ENCODE results near the gene APPL2. TPM values are rescaled to one million over a fixed set of nuclear protein-coding genes. Genes with fewer than 3 reads are reported as not detected.

APPL2 gene
- total RNA-seq, 1 donor, result 67.0 TPM

GRCh38 chr12:105158876-105159275 is 77.1 kb downstream of the APPL2 start:
- Histone ChIP-seq H3K27me3 (ENCODE audit: insufficient read depth, low read length) (no peaks in the 10 kb centered on the region), H4K20me1 (ENCODE audit: insufficient read depth, low read length) (no peaks in the 10 kb centered on the region), H3K27ac (ENCODE audit: low read depth, low read length) (no peak overlapping the region), H3K36me3 (ENCODE audit: insufficient read depth, low read length) (peaks cover 60% of the 10 kb centered on the region), H3K79me2 (ENCODE audit: insufficient read depth, low read length) (peaks cover 2% of the 10 kb centered on the region), H2AFZ (ENCODE audit: low read length) (no peak overlapping the region), H3K4me1 (ENCODE audit: insufficient read depth, low read length) (no peaks in the 10 kb centered on the region), H3K9me3 (ENCODE audit: low read depth, low read length) (no peaks in the 10 kb centered on the region), H3K4me3 (ENCODE audit: insufficient read depth, low read length) (no peak overlapping the region), H3K4me2 (ENCODE audit: insufficient read depth, low read length) (no peak overlapping the region)
- no peak for DNase-seq (ENCODE audit: insufficient read length, low spot score, missing footprints)
- TF ChIP-seq, protein P1, sequence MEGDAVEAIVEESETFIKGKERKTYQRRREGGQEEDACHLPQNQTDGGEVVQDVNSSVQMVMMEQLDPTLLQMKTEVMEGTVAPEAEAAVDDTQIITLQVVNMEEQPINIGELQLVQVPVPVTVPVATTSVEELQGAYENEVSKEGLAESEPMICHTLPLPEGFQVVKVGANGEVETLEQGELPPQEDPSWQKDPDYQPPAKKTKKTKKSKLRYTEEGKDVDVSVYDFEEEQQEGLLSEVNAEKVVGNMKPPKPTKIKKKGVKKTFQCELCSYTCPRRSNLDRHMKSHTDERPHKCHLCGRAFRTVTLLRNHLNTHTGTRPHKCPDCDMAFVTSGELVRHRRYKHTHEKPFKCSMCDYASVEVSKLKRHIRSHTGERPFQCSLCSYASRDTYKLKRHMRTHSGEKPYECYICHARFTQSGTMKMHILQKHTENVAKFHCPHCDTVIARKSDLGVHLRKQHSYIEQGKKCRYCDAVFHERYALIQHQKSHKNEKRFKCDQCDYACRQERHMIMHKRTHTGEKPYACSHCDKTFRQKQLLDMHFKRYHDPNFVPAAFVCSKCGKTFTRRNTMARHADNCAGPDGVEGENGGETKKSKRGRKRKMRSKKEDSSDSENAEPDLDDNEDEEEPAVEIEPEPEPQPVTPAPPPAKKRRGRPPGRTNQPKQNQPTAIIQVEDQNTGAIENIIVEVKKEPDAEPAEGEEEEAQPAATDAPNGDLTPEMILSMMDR (IDR thresholded peaks at IDR 0.05; ENCODE audit: extremely low read depth, low read depth, low read length), result no peak

DNA sequence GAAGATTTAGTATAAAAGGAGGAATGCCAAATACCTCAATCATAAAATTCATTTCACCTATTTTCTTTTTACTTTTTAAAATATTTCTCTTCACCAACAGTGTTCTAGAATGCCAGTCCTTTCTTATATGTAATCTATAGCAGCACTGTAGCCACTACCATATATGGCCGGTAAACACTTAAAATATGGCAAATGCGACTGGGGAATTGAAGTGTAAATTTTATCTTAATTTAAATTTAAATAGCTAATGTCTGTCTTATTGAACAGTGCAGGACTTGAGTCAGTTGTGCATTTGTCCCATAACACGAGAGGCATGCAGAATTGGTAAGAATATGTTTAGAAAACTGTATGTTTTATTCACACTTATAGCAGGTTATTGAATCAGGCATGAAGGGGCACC is 78.4 kb downstream of the APPL2 start:
- Histone ChIP-seq H3K36me3 (ENCODE audit: insufficient read depth, low read length) (peaks cover 61% of the 10 kb centered on the region), H3K4me1 (ENCODE audit: insufficient read depth, low read length) (no peaks in the 10 kb centered on the region), H3K4me2 (ENCODE audit: insufficient read depth, low read length) (no peak overlapping the region), H2AFZ (ENCODE audit: low read length) (no peak overlapping the region), H3K27ac (ENCODE audit: low read depth, low read length) (no peak overlapping the region), H3K79me2 (ENCODE audit: insufficient read depth, low read length) (peaks cover 2% of the 10 kb centered on the region), H3K4me3 (ENCODE audit: insufficient read depth, low read length) (no peak overlapping the region), H3K9me3 (ENCODE audit: low read depth, low read length) (no peaks in the 10 kb centered on the region), H4K20me1 (ENCODE audit: insufficient read depth, low read length) (no peaks in the 10 kb centered on the region), H3K27me3 (ENCODE audit: insufficient read depth, low read length) (no peaks in the 10 kb centered on the region)
- TF ChIP-seq, protein P1 (IDR thresholded peaks at IDR 0.05; ENCODE audit: extremely low read depth, low read depth, low read length), result no peak
- no peak for DNase-seq (ENCODE audit: insufficient read length, low spot score, missing footprints)

DNA sequence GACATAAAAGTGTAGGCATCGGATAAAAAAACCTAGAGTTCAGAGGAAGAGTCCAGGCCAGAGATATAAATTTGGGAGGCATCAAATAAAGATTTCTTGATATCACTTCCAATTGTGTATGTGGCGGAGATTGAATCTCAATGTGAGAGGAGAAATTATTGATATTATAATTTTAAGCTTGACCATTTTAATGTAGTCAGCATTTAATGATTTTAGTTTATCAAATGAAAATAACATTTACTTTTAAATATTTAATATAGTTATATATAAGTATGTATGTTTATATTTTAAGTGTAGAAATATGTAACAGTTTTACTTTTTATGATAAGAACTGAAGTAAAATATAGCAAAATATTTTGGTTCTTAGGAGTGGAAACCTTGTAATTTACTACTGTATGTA is 79.7 kb downstream of the APPL2 start:
- no peaks in the 10 kb centered on the region for H3K4me1 ChIP-seq (ENCODE audit: insufficient read depth, low read length)
- no peak overlapping the region for H2AFZ ChIP-seq (ENCODE audit: low read length)
- peaks cover 60% of the 10 kb centered on the region for H3K36me3 ChIP-seq (ENCODE audit: insufficient read depth, low read length)
- H3K4me3 ChIP-seq (ENCODE audit: insufficient read depth, low read length), result no peak overlapping the region
- peaks cover 2% of the 10 kb centered on the region for H3K79me2 ChIP-seq (ENCODE audit: insufficient read depth, low read length)
- TF ChIP-seq, protein P1 (IDR thresholded peaks at IDR 0.05; ENCODE audit: extremely low read depth, low read depth, low read length), result no peak
- H3K4me2 ChIP-seq (ENCODE audit: insufficient read depth, low read length), result no peak overlapping the region
- H3K9me3 ChIP-seq (ENCODE audit: low read depth, low read length), result no peaks in the 10 kb centered on the region
- H4K20me1 ChIP-seq (ENCODE audit: insufficient read depth, low read length), result no peaks in the 10 kb centered on the region
- DNase-seq (ENCODE audit: insufficient read length, low spot score, missing footprints), result no peak
- no peaks in the 10 kb centered on the region for H3K27me3 ChIP-seq (ENCODE audit: insufficient read depth, low read length)
- no peak overlapping the region for H3K27ac ChIP-seq (ENCODE audit: low read depth, low read length)

DNA sequence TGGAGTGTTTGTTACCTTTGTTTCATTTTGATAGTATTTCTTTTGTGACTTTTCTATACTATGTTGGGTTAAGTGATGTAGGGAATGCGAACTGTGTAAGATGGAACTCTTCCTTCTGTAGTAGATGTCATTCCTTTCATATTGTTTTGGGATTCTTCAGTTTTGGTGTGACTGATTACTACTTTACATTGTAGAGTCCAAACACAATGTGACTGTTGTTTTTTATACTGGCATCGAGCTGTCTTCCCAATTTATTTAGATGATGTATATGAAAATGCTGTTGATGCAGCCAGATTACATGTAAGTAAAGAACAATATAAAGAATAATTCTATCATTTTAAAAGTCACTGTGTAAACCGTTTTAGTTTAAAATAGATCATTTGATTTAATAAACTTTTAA is 93.7 kb downstream of the APPL2 start:
- H3K27me3 ChIP-seq (ENCODE audit: insufficient read depth, low read length), result no peaks in the 10 kb centered on the region

More for the DNA sequence above, 93.7 kb downstream of the APPL2 start:
- TF ChIP-seq, protein P1 (IDR thresholded peaks at IDR 0.05; ENCODE audit: extremely low read depth, low read depth, low read length), result no peak
- no peaks in the 10 kb centered on the region for H3K4me1 ChIP-seq (ENCODE audit: insufficient read depth, low read length)
- peaks cover 53% of the 10 kb centered on the region for H3K36me3 ChIP-seq (ENCODE audit: insufficient read depth, low read length)
- H3K9me3 ChIP-seq (ENCODE audit: low read depth, low read length), result no peaks in the 10 kb centered on the region
- H2AFZ ChIP-seq (ENCODE audit: low read length), result no peak overlapping the region
- peaks cover 12% of the 10 kb centered on the region for H3K79me2 ChIP-seq (ENCODE audit: insufficient read depth, low read length)
- DNase-seq (ENCODE audit: insufficient read length, low spot score, missing footprints), result no peak
- H4K20me1 ChIP-seq (ENCODE audit: insufficient read depth, low read length), result no peaks in the 10 kb centered on the region
- no peak overlapping the region for H3K4me3 ChIP-seq (ENCODE audit: insufficient read depth, low read length)
- H3K27ac ChIP-seq (ENCODE audit: low read depth, low read length), result no peak overlapping the region
- no peak overlapping the region for H3K4me2 ChIP-seq (ENCODE audit: insufficient read depth, low read length)

Data from osteoblast (primary cell).